ENCODE data around the gene ZNF136. TPM values are rescaled to one million over a fixed set of nuclear protein-coding genes. Genes with fewer than 3 reads are reported as not detected.

The ZNF136 gene
- total RNA-seq, 1 experiment from 2014 or later = 5.3 TPM

- TF ChIP-seq CTCF (conservative IDR thresholded peaks at IDR 0.05) = peak; percentile 73
- TF ChIP-seq EZH2 (IDR thresholded peaks at IDR 0.05; ENCODE audit: low read depth) = no peak
- Histone ChIP-seq H3K9me3 (ENCODE audit: insufficient read depth, low read depth) (peaks cover 7% of the 10 kb centered on the region; the same call in 1 of the 2 replicates), H3K4me3 (no peak overlapping the region), H3K4me2 (no peak overlapping the region), H3K27ac (no peak overlapping the region), H3F3A (ENCODE audit: insufficient read depth, low read depth) (no peaks in the 10 kb centered on the region), H2AFZ (no peak overlapping the region), H3K9me2 (ENCODE audit: insufficient read depth) (no peaks in the 10 kb centered on the region), H4K20me1 (ENCODE audit: insufficient read depth) (no peaks in the 10 kb centered on the region), H3K79me2 (ENCODE audit: low read depth) (no peaks in the 10 kb centered on the region), H3K4me1 (replicated peaks; ENCODE audit: insufficient read depth) (no peaks in the 10 kb centered on the region), H3K27me3 (ENCODE audit: insufficient read depth, low read depth) (0 out of 2 replicates have a peak, but pooled peaks cover 4% of the 10 kb centered on the region), H3K36me3 (ENCODE audit: low read depth) (peaks cover 1% of the 10 kb centered on the region; the same call in 1 of the 2 replicates)
- DNase-seq = no peak
- intact Hi-C loops (cut with micrococcal nuclease; ENCODE audit: unreplicated experiment) = no loop called here
- ChIA-PET POLR2A (ENCODE audit: unreplicated experiment) (no interaction called here), CTCF (interaction anchor here (0.9 kb wide), 2 partner anchors 67 to 203 kb away, joined by 3 to 15 read pairs; no protein-coding TSS in a partner anchor)
- no TSS peak for BruUV-seq (replicated peaks)
Measured at GRCh38 chr19:12126707-12127106, 36.2 kb upstream of the ZNF136 start.

GRCh38 chr19:12133069-12133468 is 29.8 kb upstream of the ZNF136 start:
- CTCF ChIA-PET = no interaction called here
- no peaks in the 10 kb centered on the region for H3K79me2 ChIP-seq (ENCODE audit: low read depth)
- H2AFZ ChIP-seq = no peak overlapping the region
- H4K20me1 ChIP-seq (ENCODE audit: insufficient read depth) = no peaks in the 10 kb centered on the region
- POLR2A ChIA-PET (ENCODE audit: unreplicated experiment) = no interaction called here
- BruUV-seq (replicated peaks) = no TSS peak
- no peaks in the 10 kb centered on the region for H3K27me3 ChIP-seq (ENCODE audit: insufficient read depth, low read depth)
- H3K9me3 ChIP-seq (ENCODE audit: insufficient read depth, low read depth) = peaks cover 64% of the 10 kb centered on the region
- H3F3A ChIP-seq (ENCODE audit: insufficient read depth, low read depth) = no peaks in the 10 kb centered on the region
- peaks cover 55% of the 10 kb centered on the region for H3K36me3 ChIP-seq (ENCODE audit: low read depth)
- no peak overlapping the region for H3K27ac ChIP-seq
- H3K9me2 ChIP-seq (ENCODE audit: insufficient read depth) = no peaks in the 10 kb centered on the region
- no peak for DNase-seq
- H3K4me3 ChIP-seq = 0 out of 2 replicates have a peak overlapping the region, but pooled peaks have one; percentile 8
- intact Hi-C loops (cut with micrococcal nuclease; ENCODE audit: unreplicated experiment) = no loop called here
- no peaks in the 10 kb centered on the region for H3K4me1 ChIP-seq (replicated peaks; ENCODE audit: insufficient read depth)
- no peak overlapping the region for H3K4me2 ChIP-seq
- no peak for TF ChIP-seq CTCF (conservative IDR thresholded peaks at IDR 0.05)

GRCh38 chr19:12137221-12137940 is 25.5 kb upstream of the ZNF136 start:
- H2AFZ ChIP-seq = no peak overlapping the region
- POLR2A ChIA-PET (ENCODE audit: unreplicated experiment) = no interaction called here
- H3K9me2 ChIP-seq (ENCODE audit: insufficient read depth) = no peaks in the 10 kb centered on the region
- CTCF ChIA-PET = interaction anchor here (0.6 kb wide), 1 partner anchor 234 kb away, joined by 3 read pairs; no protein-coding TSS in a partner anchor
- no peak for TF ChIP-seq EZH2 (IDR thresholded peaks at IDR 0.05; ENCODE audit: low read depth)
- no peak for TF ChIP-seq CTCF (conservative IDR thresholded peaks at IDR 0.05)
- peaks cover 13% of the 10 kb centered on the region for H3K79me2 ChIP-seq (ENCODE audit: low read depth)
- H3K4me2 ChIP-seq = no peak overlapping the region
- peaks cover 8% of the 10 kb centered on the region; the same call in 1 of the 2 replicates for H3K4me1 ChIP-seq (replicated peaks; ENCODE audit: insufficient read depth)
- peaks cover 55% of the 10 kb centered on the region for H3K36me3 ChIP-seq (ENCODE audit: low read depth)
- BruUV-seq (replicated peaks) = no TSS peak
- H3K4me3 ChIP-seq = no peak overlapping the region
- DNase-seq = no peak
- H4K20me1 ChIP-seq (ENCODE audit: insufficient read depth) = no peaks in the 10 kb centered on the region
- intact Hi-C loops (cut with micrococcal nuclease; ENCODE audit: unreplicated experiment) = no loop called here
- H3F3A ChIP-seq (ENCODE audit: insufficient read depth, low read depth) = peaks cover 12% of the 10 kb centered on the region
- no peak overlapping the region for H3K27ac ChIP-seq
- H3K27me3 ChIP-seq (ENCODE audit: insufficient read depth, low read depth) = no peaks in the 10 kb centered on the region
- peaks cover 65% of the 10 kb centered on the region for H3K9me3 ChIP-seq (ENCODE audit: insufficient read depth, low read depth)

Measured in PC-9 (cell line).